DMS114 treated with DMSO at 0.1 percent for 48 hours (cell line): ENCODE data around the gene CDRT15L2.
"Not testable (repeated sequence)": the region's sequence is repeated elsewhere in the genome, so short reads cannot be mapped to it uniquely, and the experiment has no call there.

Source experiments
- DNase-seq: peaks from one replicate; lab custom pipeline; 2025; ENCODE audit not compliant: unreplicated experiment; lab: John Stamatoyannopoulos, UW

Gene CDRT15L2

GRCh38 chr17:20573216-20573615 lies 6.3 kb upstream of the CDRT15L2 start:
- not testable (repeated sequence) for DNase-seq

DNA sequence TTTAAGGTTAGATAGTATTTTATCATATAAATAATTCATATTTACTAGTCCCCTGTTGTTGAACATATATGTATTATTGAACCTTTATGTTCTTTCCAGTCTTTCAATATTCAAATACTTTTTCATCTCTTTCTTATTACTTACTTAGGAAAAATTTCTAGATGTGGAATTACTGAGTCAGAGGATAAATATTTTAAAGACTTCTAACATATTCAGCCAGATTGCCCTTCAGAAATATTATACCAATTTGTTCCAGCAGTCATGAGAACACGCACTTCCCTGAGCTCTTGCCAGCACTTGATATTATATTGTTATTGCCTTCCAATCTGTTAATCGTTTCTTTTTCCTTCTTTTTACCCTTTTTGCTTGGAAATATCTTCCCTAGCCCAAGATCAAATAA lies 4.5 kb upstream of the CDRT15L2 start:
- not testable (repeated sequence) for DNase-seq

GRCh38 chr17:20583891-20584577 lies 4.5 kb downstream of the CDRT15L2 start:
- not testable (repeated sequence) for DNase-seq

- not testable (repeated sequence) for DNase-seq
Measured at GRCh38 chr17:20588744-20589453, 9.4 kb downstream of the CDRT15L2 start.

- not testable (repeated sequence) for DNase-seq
Measured at GRCh38 chr17:20589454-20589810, 9.9 kb downstream of the CDRT15L2 start.

DNA sequence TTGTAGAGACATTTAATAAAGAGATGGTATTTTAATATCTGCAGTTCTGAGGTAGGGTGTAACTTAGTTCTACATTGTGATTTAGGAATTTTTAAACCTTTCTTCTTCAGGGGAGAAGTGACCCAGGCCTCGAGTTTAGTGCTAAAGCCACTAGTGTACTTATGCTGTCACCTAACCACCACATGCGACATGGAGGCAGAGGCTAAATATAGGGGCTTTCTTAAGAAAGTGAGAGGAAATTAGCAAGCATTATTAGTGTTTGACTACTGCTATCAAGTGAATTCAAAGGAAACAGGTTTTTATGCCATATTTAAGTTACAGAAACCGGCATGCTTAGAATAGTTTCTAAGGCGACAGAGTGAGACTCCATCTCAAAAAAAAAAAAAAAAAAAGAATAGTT lies 11.5 kb downstream of the CDRT15L2 start:
- not testable (repeated sequence) for DNase-seq

- not testable (repeated sequence) for DNase-seq
Measured at GRCh38 chr17:20605568-20605967, 26.0 kb downstream of the CDRT15L2 start.

GRCh38 chr17:20609490-20609889 lies 30.0 kb downstream of the CDRT15L2 start:
- DNase-seq, result not testable (repeated sequence)

- no peak for DNase-seq
Measured at GRCh38 chr17:20611309-20611708, 31.8 kb downstream of the CDRT15L2 start.

GRCh38 chr17:20612635-20613034 lies 33.1 kb downstream of the CDRT15L2 start:
- DNase-seq, result no peak

DNA sequence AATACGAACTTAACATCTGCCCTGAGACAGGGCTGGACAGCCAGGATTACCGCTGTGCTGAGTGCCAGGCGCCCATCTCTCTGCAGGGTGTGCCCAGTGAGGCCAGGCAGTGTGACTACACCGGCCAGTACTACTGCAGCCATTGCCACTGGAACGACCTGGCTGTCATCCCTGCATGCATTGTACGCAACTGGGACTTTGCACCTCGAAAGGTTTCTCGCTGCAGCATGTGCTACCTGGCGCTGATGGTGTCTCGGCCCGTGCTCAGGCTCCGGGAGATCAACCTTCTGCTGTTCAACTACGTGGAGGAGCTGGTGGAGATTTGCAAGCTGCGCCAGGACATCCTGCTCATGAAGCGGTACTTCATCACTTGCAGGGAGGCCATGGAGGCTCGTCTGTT lies 33.7 kb downstream of the CDRT15L2 start:
- no peak for DNase-seq

- DNase-seq, result no peak
Measured at GRCh38 chr17:20613905-20614304, 34.4 kb downstream of the CDRT15L2 start.

GRCh38 chr17:20615461-20615860 lies 35.9 kb downstream of the CDRT15L2 start:
- DNase-seq, result not testable (repeated sequence)
